HG03066 (cell line): ENCODE results near the gene KXD1.

ENCODE experiments used
- ATAC-seq: cut with Tn5 transposase; IDR thresholded peaks from one replicate; pipeline ENCODE4 v1.9.1; 2021; ENCODE audit warnings: low read depth; ENCODE audit not compliant: unreplicated experiment

Gene KXD1

GRCh38 chr19:18611327-18612050, 53.8 kb downstream of the KXD1 start:
- ATAC-seq: no peak

GRCh38 chr19:18612051-18612771, 54.5 kb downstream of the KXD1 start:
- no peak for ATAC-seq

- no peak for ATAC-seq
Measured at GRCh38 chr19:18612772-18613588, 55.3 kb downstream of the KXD1 start, which contains the start of gene TMEM59L. TMEM59L (plus strand) TSS chr19:18612870; CDS start chr19:18612959, 89 bp downstream.

GRCh38 chr19:18613589-18614234, 56.0 kb downstream of the KXD1 start:
- ATAC-seq: no peak

GRCh38 chr19:18616023-18616422, 58.4 kb downstream of the KXD1 start:
- ATAC-seq: no peak

- no peak for ATAC-seq
Measured at GRCh38 chr19:18617562-18617961, 59.9 kb downstream of the KXD1 start.

- ATAC-seq: no peak
Measured at GRCh38 chr19:18618236-18618635, 60.6 kb downstream of the KXD1 start.
